K562 (cell line): Measurements from ENCODE around the gene B3GNT4. TPM values are rescaled to one million over a fixed set of nuclear protein-coding genes. Genes with fewer than 3 reads are reported as not detected.

Experiments used
- ATAC-seq: fragments of 200-7000 bp; cut with Tn5 transposase; 3 replicates; pipeline ENCODE4 v1.9.1; 2020; ENCODE audit warnings: moderate library complexity
- BruUV-seq: library from RNA; stranded (reverse); fragments of 400-500 nt; replicated peaks from 2 replicates; lab custom pipeline; 2021; lab: Mats Ljungman, UMichigan
- CTCF ChIA-PET: fragments of 300-600 bp; formaldehyde crosslinking; extraction: SDS; loops from one replicate; lab custom pipeline; 2021; ENCODE audit warnings: low intra/inter-chr PET ratio; lab: Yijun Ruan, JAX
- POLR2A ChIA-PET: fragments of 300-600, 350-650 bp; sonication (Branson Sonifier 250); formaldehyde crosslinking; extraction: SDS; loops from one replicate; lab custom pipeline; 2021; ENCODE audit warnings: antibody characterized with exemption, inconsistent platforms; lab: Yijun Ruan, JAX
- DNase-seq, 4 experiments: peaks; one replicate each; pipeline versions ENCODE4 v3.0.0 to v3.0.0-alpha.2; 2011 to 2018; ENCODE audit warnings: low spot score in 3 of 4, mixed read lengths in 3 of 4; ENCODE audit errors: extremely low read depth in 1 of 4
- FAIRE-seq: peaks from 2 replicates; lab custom pipeline; 2011; peaks lifted over from hg19 to GRCh38; lab: Jason Lieb, UNC
- H2AFZ ChIP-seq: 2 replicates; pipeline ENCODE4 v1.6.0; 2011; ENCODE audit warnings: low read depth, low read length, control low read depth, inconsistent platforms
- H3K27ac ChIP-seq: fragments of 200-600 bp; 3 replicates; pipeline ENCODE4 v1.8.0; 2011; ENCODE audit warnings: low read depth, mild to moderate bottlenecking, control low read depth, inconsistent platforms, low read length, moderate library complexity, mixed read lengths; ENCODE audit errors: extremely low read depth
- H3K27me3 ChIP-seq, 2 experiments: fragments of 300-600 bp in 1 of 2; 2 replicates in 1 of 2; 3 replicates in 1 of 2; pipeline versions ENCODE4 v1.6.0 to v1.8.0; 2011; ENCODE audit warnings: inconsistent platforms in 2 of 2, low read length in 2 of 2, mild to moderate bottlenecking in 1 of 2, mixed read lengths in 1 of 2, moderate library complexity in 1 of 2; ENCODE audit not compliant: control insufficient read depth in 2 of 2, insufficient read depth in 2 of 2
- H3K36me3 ChIP-seq: fragments of 300-600 bp; 3 replicates; pipeline ENCODE4 v1.8.0; 2011; ENCODE audit warnings: mild to moderate bottlenecking, low read length, inconsistent platforms; ENCODE audit not compliant: control insufficient read depth, insufficient read depth
- H3K4me1 ChIP-seq, 2 experiments: fragments of 200-600 bp in 1 of 2; replicated peaks in 1 of 2; 2 replicates in 1 of 2; 3 replicates in 1 of 2; pipeline versions ENCODE4 v1.5.1 to v1.8.0; 2011; ENCODE audit warnings: inconsistent platforms in 2 of 2, low read length in 2 of 2, mild to moderate bottlenecking in 1 of 2, mixed read lengths in 1 of 2, moderate library complexity in 1 of 2; ENCODE audit not compliant: control insufficient read depth in 2 of 2, insufficient read depth in 2 of 2
- H3K4me2 ChIP-seq: 2 replicates; pipeline ENCODE4 v1.6.1; 2011; ENCODE audit warnings: low read length, control low read depth, inconsistent platforms, mixed read lengths; ENCODE audit not compliant: insufficient read depth
- H3K4me3 ChIP-seq: fragments of 200-600 bp; sonication (generic), shearing (Covaris generic); 2 replicates; pipeline ENCODE4 v1.5.1; 2016; ENCODE audit warnings: control low read depth, inconsistent platforms
- H3K79me2 ChIP-seq: fragments of 200-600 bp; 3 replicates; pipeline ENCODE4 v1.8.0; 2011; ENCODE audit warnings: low read length, inconsistent platforms; ENCODE audit not compliant: control insufficient read depth, insufficient read depth
- H3K9ac ChIP-seq, 2 experiments: 2 replicates each; pipeline versions ENCODE4 v1.6.0 to v1.6.1; 2011; ENCODE audit warnings: low read depth in 2 of 2, low read length in 2 of 2, control low read depth in 1 of 2, inconsistent platforms in 1 of 2, mild to moderate bottlenecking in 1 of 2, mixed read lengths in 1 of 2; ENCODE audit not compliant: insufficient read depth in 1 of 2
- H3K9me1 ChIP-seq: one replicate; pipeline ENCODE4 v1.6.0; 2011; ENCODE audit warnings: inconsistent platforms, mild to moderate bottlenecking, low read length, moderate library complexity; ENCODE audit not compliant: control insufficient read depth, insufficient read depth
- H3K9me3 ChIP-seq: replicated peaks from 2 replicates; pipeline ENCODE4 v1.5.1; 2011; ENCODE audit warnings: low read depth, low read length, inconsistent platforms; ENCODE audit not compliant: control insufficient read depth, insufficient read depth
- H4K20me1 ChIP-seq: replicated peaks from 2 replicates; pipeline ENCODE4 v1.6.1; 2011; ENCODE audit warnings: low read length, inconsistent platforms, mixed read lengths; ENCODE audit not compliant: control insufficient read depth, insufficient read depth
- CHD7 ChIP-seq: fragments of 200-600 bp; sonication (generic); IDR thresholded peaks from one replicate; pipeline ENCODE4 v1.6.1; 2012; ENCODE audit warnings: mild to moderate bottlenecking, low read depth, low read length, inconsistent platforms
- CUX1 ChIP-seq: fragments of 200-800 bp; sonication (Bioruptor generic); IDR thresholded peaks from 2 replicates; pipeline ENCODE4 v1.6.1; 2016; ENCODE audit warnings: missing genetic modification characterization, missing compliant biosample characterization
- SAFB2 ChIP-seq: fragments of 200-400 bp; formaldehyde crosslinking; IDR thresholded peaks from 2 replicates; pipeline ENCODE4 v1.6.1; 2018; ENCODE audit warnings: borderline replicate concordance, low read length, low read depth, moderate library complexity; ENCODE audit not compliant: severe bottlenecking
- ZBTB8A ChIP-seq: fragments of 450-650 bp; IDR thresholded peaks from 2 replicates; pipeline ENCODE4 v1.6.1; 2018; ENCODE audit warnings: mild to moderate bottlenecking, moderate library complexity; ENCODE audit not compliant: partially characterized antibody
- ZFPM2 ChIP-seq: fragments of 250-450 bp; sonication (Bioruptor Pico); IDR thresholded peaks from 2 replicates; pipeline ENCODE4 v1.5.1; 2022; ENCODE audit warnings: mild to moderate bottlenecking
- WGBS: fragments of 100-300 bp; shearing (Covaris generic); methylation state at CpG from one replicate; pipeline ENCODE4 v1.1.6; 2016; ENCODE audit warnings: low coverage, mixed read lengths; ENCODE audit not compliant: insufficient coverage; ENCODE audit errors: missing lambda C conversion rate; 5-methylcytosine and 5-hydroxymethylcytosine counted together
- in situ Hi-C: fragments of 300-500 bp; cut with MboI; formaldehyde crosslinking; loops from 4 replicates; pipeline ENCODE4 v1.15.0; 2018; ENCODE audit warnings: inconsistent platforms, mixed read lengths
- intact Hi-C: fragments of 100-400 bp; cut with micrococcal nuclease; formaldehyde crosslinking; loops from 2 replicates; pipeline ENCODE4 v1.14.2; 2022
- polyA plus RNA-seq, 8 experiments: library from polyadenylated mRNA; depleted of rRNA in 4 of 8; stranded (reverse) in 5 of 8; unstranded in 3 of 8; fragments of >200 nt; fragmentation: Nextera tagmentation in 2 of 8; fragmentation: Illumina TruSeq in 1 of 8; extraction: Ambion mirVana in 2 of 8; extraction: Trizol in 1 of 8; gene quantifications; 2 replicates each; pipeline versions ENCODE4 v1.2.1 to v1.2.3, GENCODE V29; 2011 to 2014; ENCODE audit warnings: inconsistent platforms in 1 of 8, missing spikeins in 1 of 8
- total RNA-seq, 7 experiments: library from RNA; depleted of rRNA in 6 of 7; stranded (reverse); fragments of >200 nt in 6 of 7; fragmentation: Illumina TruSeq in 2 of 7; extraction: Trizol in 2 of 7; gene quantifications; 2 replicates each; pipeline versions ENCODE4 v1.2.1 to v1.2.3, GENCODE V29; 2011 to 2021; ENCODE audit warnings: low replicate concordance in 1 of 7

B3GNT4 gene
- total and polyA plus RNA-seq, 9 of the 15 experiments (the other 6 are each of a cell fraction or from before 2014, with no cell fraction given), result 0.17 to 3.2 (median 1.3) TPM

GRCh38 chr12:122235741-122236140 is 32.2 kb downstream of the B3GNT4 start:
- CTCF ChIA-PET, result no interaction called here
- intact Hi-C loops, result no loop called here
- POLR2A ChIA-PET, result interaction anchor here (1.1 kb wide), 1 partner anchor 9 kb away, joined by 3 read pairs; no protein-coding TSS in a partner anchor
- Histone ChIP-seq H3K27me3 (no peaks in the 10 kb centered on the region), H3K9me1 (no peaks in the 10 kb centered on the region), H3K9ac (no peak overlapping the region), H3K4me3 (no peak overlapping the region), H3K79me2 (no peaks in the 10 kb centered on the region), H2AFZ (no peak overlapping the region), H3K4me2 (no peak overlapping the region), H3K9me3 (no peaks in the 10 kb centered on the region), H3K4me1 (no peaks in the 10 kb centered on the region), H4K20me1 (no peaks in the 10 kb centered on the region), H3K27ac (no peak overlapping the region), H3K36me3 (peaks cover 51% of the 10 kb centered on the region)
- in situ Hi-C loops, result no loop called here
- DNase-seq (no peak), ATAC-seq (no peak), FAIRE-seq (no peak)
- 89% methylated on average over 6 of the region's 7 CpGs for WGBS
- no TSS peak for BruUV-seq
- TF ChIP-seq CHD7 (no peak), SAFB2 (no peak), ZBTB8A (no peak), ZFPM2 (no peak), CUX1 (no peak)
